Fibroblast of pulmonary artery (primary cell): ENCODE data around the gene ZFPM1.

Experiments
- DNase-seq: peaks from one replicate; pipeline ENCODE4 v3.0.0-alpha.2; 2010; ENCODE audit warnings: low read depth
- H3K4me3 ChIP-seq: replicated peaks from 2 replicates; pipeline ENCODE4 v1.5.1; 2011; ENCODE audit warnings: low read depth, mild to moderate bottlenecking, control low read depth, low read length, moderate library complexity
- TF ChIP-seq, protein P1 (sequence below): IDR thresholded peaks from 2 replicates; pipeline ENCODE4 v1.5.1; 2011; ENCODE audit warnings: mild to moderate bottlenecking, control low read depth, low read length, inconsistent platforms; ENCODE audit errors: missing control alignments

The ZFPM1 gene

DNA sequence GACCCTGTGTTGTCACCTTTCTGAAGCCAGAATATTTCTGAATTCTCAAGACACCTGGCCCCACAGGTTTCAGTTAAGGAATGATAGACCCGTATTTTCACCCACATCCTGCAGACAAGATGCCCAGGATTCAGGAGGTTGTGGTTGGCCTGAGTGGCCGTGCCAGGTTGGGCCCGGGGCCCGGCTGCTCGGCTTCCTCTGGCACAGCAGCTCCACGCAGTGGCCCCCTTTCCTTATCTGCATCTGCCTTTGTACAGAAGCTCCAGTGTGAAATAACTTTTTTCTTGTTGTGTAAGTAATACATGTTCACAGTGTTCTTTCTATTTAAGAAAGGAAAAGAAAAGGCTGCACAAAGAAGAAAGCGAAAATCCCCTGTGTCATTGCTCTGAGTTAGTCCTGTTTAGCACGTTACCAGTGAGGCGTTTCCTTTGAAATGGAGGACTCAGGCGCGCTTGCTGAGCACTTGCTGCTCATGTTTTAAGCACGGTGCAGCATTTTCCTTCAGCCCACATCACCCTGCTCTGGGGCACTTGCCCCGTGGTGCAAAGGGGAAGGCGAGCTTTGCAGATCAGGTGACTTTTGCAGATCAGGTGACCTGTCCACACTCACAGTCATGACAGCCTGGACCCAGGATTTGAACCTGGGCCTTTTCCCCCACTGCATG is 130.0 kb downstream of the ZFPM1 start:
- TF ChIP-seq, protein P1, sequence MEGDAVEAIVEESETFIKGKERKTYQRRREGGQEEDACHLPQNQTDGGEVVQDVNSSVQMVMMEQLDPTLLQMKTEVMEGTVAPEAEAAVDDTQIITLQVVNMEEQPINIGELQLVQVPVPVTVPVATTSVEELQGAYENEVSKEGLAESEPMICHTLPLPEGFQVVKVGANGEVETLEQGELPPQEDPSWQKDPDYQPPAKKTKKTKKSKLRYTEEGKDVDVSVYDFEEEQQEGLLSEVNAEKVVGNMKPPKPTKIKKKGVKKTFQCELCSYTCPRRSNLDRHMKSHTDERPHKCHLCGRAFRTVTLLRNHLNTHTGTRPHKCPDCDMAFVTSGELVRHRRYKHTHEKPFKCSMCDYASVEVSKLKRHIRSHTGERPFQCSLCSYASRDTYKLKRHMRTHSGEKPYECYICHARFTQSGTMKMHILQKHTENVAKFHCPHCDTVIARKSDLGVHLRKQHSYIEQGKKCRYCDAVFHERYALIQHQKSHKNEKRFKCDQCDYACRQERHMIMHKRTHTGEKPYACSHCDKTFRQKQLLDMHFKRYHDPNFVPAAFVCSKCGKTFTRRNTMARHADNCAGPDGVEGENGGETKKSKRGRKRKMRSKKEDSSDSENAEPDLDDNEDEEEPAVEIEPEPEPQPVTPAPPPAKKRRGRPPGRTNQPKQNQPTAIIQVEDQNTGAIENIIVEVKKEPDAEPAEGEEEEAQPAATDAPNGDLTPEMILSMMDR = no peak
- H3K4me3 ChIP-seq = no peak overlapping the region
- DNase-seq = no peak

DNA sequence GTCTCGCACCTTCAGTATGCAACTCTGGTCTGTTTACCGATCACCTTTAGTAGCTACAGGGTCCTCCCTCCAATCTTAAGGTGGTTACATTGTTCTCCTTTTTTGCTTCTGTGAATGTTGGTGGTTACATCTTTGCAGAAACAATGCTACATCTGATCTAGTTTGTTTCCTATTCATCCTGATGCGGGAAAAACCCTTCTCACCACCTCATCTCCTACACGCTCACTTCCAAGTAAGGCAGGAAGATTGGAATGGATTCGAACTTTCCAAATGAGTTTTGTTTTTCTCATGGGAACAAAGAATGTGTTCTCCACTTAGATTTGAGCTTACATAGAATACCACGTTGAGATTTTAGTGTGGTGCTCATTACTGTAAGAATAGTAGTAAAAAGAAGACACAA is 131.6 kb downstream of the ZFPM1 start:
- H3K4me3 ChIP-seq = no peak overlapping the region
- DNase-seq = no peak
- TF ChIP-seq, protein P1 = no peak

DNA sequence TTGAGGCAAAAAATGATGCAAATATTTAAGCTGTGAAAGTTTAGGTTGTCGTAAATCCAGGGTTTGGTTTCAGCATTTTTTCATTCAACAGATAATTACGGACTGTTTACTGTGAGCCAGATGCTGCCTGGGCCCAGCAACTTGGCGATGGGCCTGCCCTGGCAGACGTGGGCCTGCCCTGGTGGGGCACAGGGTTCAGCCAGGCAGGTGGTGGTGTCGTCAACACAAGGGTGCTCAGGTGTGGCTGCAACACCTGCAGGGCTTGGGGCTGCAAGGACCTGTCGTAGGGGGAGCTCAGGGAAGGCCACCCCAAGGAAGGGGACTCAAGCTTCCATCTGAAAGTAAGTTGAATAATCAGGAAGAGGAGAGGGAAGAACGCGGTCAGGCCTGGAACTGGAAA is 132.2 kb downstream of the ZFPM1 start:
- TF ChIP-seq, protein P1 = no peak
- H3K4me3 ChIP-seq = no peak overlapping the region
- DNase-seq = no peak

DNA sequence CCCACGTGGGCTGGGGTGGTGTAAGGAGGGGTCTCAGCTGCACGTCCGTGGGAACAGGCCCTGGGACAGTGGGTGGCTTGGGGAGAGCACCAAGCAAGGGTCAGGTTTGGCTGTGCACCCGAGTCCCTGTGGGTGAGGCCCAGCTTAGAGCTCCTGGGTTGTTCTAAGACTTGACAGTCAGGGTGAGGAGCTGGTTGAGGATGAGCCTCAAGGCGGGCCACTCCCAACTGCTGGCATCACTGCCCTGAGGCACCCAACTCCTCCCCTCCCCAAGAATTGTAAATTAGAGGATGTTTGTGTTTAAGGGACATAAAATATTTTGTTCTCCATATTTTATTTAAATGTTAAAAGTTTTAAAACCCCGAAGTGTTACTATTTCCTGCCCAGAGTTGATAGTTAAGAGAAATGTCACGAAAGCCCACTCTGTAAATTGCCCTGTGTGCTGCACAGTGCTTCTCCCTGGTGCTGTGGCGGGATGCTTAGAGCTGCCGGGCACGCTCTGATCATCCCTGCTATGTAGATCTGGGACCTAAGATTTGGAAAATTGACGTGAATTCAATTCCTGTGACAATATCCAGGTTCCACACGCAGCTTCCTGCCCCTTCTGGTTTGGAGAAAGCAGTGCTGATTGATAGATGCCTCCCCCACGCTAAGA is 133.0 kb downstream of the ZFPM1 start:
- H3K4me3 ChIP-seq = no peak overlapping the region
- TF ChIP-seq, protein P1 = no peak
- no peak for DNase-seq
